PC-9 (cell line): Measurements from ENCODE around the gene DOCK11.
"Not testable (repeated sequence)": the region's sequence is repeated elsewhere in the genome, so short reads cannot be mapped to it uniquely, and the experiment has no call there.

Experiments
- EZH2 ChIP-seq: fragments of 200-600 bp; sonication (generic); IDR thresholded peaks from 2 replicates; pipeline ENCODE4 v1.8.0; 2017; ENCODE audit warnings: antibody characterized with exemption, low read depth
- TF ChIP-seq, protein P1 (sequence below): fragments of 200-600 bp; sonication (generic); conservative IDR thresholded peaks from 2 replicates; pipeline ENCODE4 v1.6.1; 2017; ENCODE audit warnings: mixed run types, antibody characterized with exemption, mild to moderate bottlenecking, moderate library complexity

DNA sequence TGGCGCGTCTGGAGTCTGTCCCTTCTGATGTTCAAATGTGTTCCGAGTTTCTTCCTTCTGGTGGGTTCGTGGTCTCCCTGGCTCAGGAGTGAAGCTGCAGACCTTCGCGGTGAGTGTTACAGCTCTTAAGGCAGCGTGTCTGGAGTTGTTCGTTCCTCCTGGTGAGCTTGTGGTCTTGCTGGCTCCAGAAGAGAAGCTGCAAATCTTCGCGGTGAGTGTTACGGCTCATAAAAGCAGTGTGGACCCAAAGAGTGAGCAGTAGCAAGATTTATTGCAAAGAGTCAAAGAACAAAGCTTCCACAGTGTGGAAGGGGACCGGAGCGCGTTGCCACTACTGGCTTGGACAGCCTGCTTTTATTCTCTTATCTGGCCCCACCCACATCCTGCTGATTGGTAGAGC lies 220.3 kb downstream of the DOCK11 start:
- TF ChIP-seq, protein P1, sequence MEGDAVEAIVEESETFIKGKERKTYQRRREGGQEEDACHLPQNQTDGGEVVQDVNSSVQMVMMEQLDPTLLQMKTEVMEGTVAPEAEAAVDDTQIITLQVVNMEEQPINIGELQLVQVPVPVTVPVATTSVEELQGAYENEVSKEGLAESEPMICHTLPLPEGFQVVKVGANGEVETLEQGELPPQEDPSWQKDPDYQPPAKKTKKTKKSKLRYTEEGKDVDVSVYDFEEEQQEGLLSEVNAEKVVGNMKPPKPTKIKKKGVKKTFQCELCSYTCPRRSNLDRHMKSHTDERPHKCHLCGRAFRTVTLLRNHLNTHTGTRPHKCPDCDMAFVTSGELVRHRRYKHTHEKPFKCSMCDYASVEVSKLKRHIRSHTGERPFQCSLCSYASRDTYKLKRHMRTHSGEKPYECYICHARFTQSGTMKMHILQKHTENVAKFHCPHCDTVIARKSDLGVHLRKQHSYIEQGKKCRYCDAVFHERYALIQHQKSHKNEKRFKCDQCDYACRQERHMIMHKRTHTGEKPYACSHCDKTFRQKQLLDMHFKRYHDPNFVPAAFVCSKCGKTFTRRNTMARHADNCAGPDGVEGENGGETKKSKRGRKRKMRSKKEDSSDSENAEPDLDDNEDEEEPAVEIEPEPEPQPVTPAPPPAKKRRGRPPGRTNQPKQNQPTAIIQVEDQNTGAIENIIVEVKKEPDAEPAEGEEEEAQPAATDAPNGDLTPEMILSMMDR: not testable (repeated sequence)
- TF ChIP-seq EZH2: not testable (repeated sequence)
